SK-MEL-5 (cell line): Measurements from ENCODE around the gene RPTN. TPM values are rescaled to one million over a fixed set of nuclear protein-coding genes. Genes with fewer than 3 reads are reported as not detected.

Experiments
- DNase-seq: peaks from one replicate; pipeline ENCODE4 v3.0.0-alpha.2; 2016; ENCODE audit warnings: low read depth, low spot score
- in situ Hi-C: cut with HindIII; loops from 2 replicates; pipeline ENCODE4 v1.10.0; 2016; ENCODE audit warnings: low sequenced_read_pairs, high pct_unique_total_duplicates, low pct_unique_long_range_greater_than_20kb
- polyA plus RNA-seq, 2 experiments: library from polyadenylated mRNA; depleted of rRNA; stranded (reverse); fragments of >200 nt; gene quantifications; 2 replicates each; pipeline ENCODE4 v1.2.3, GENCODE V29; 2015
- total RNA-seq: library from RNA; depleted of rRNA; stranded (reverse); fragments of >200 nt; shearing (Covaris generic); gene quantifications from 2 replicates; pipeline ENCODE4 v1.2.3, GENCODE V29; 2014; rRNA removed

RPTN gene
- total RNA-seq = not detected in 2 replicates
- polyA plus RNA-seq (2015; cell fraction: cytosol; rRNA removed) = not detected in 2 replicates
- not detected in 2 replicates for polyA plus RNA-seq (2015; cell fraction: nucleus; rRNA removed)

DNA sequence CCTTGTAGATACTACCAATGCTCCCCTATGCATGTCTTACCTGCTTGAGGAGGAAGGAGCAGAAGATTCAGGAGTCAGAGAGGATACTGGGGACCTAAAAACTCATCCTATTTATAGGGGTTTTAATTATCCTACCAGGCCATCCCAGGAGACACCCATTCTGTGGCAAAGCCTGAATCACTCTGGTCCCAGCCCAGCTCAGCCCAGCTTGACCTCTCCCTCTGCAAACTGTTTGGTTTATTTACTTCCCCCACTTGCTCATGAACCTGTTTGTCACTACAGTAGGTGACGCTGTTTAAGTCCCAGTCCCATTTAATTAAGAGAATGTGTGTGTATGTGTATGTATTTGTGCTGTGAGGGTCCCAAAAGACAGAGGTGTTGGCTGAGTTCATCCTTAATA is at the start of gene RPTN:
Gene RPTN, minus strand, starts transcription at position 85 of the 400 bp plus-strand sequence. CDS start 1,339 bp downstream, outside the sequence.
- no peak for DNase-seq
- in situ Hi-C loops = no loop called here

DNA sequence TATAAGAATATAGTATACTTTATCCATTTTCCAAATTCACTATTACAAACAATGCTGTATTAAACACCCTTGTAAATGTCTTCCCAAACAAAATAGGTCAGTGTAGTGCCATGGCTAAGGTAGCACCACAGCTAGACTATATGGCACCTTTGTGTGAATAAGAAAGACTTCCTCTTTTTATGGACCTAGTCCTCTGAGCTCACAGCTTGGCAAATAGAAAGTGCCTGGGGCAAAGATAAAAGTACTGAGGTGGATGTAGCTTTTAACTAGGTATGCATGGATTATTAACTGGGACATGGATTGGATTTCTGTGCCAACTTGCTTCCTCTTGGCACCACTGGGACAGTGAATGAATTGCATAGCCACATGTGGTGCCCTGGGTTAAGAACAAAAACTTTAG is 40.0 kb upstream of the RPTN start:
- DNase-seq = no peak
- in situ Hi-C loops = no loop called here

- no peak for DNase-seq
These were observed 38.4 kb upstream of the RPTN start for GRCh38 chr1:152197361-152197941.

GRCh38 chr1:152191711-152192110 is 32.7 kb upstream of the RPTN start:
- no peak for DNase-seq
- in situ Hi-C loops = no loop called here

More at GRCh38 chr1:152197361-152197941, 38.4 kb upstream of the RPTN start:
- in situ Hi-C loops = no loop called here

DNA sequence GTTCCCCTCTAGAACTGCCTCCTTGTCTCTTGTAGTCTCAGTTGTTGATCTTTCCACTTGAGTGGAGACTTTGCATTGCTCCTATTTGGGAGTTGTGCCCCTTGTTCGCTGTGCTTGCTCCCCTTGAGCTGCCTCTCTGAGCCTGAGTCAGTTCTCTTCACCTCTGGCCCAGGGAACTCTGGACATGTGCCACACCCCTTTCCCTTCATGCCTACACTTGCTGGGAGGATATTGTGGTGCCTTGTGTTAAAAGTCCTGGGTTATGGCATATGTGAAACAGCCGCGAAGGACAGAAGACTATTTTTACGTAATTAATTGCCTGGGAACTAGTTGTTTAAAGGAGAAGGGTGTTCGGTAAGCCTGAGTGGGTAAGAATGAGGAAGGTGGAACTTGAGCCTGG is 32.2 kb upstream of the RPTN start:
- in situ Hi-C loops = no loop called here
- DNase-seq = no peak

DNA sequence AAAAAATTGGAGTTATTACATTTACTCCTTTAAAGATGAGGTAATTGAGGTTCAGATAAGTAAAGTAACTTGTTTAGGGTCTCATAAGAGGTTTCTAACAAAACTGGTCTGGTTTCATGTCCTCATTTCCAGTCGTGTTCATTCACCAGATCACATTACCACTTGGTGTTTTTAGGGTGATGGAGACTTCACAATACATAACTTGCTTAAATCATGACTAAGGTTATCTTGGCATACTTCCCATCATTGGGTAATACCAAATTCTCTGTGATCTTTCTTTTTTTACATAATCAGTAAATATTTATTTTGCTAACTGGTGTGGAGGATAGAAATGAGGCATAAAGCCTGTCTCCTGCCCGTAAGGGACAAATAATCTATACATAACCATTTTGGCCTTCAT is 31.6 kb upstream of the RPTN start:
- DNase-seq = no peak
- in situ Hi-C loops = no loop called here

GRCh38 chr1:152189657-152190442 is 30.8 kb upstream of the RPTN start:
- in situ Hi-C loops = no loop called here
- DNase-seq = peak; percentile 92

DNA sequence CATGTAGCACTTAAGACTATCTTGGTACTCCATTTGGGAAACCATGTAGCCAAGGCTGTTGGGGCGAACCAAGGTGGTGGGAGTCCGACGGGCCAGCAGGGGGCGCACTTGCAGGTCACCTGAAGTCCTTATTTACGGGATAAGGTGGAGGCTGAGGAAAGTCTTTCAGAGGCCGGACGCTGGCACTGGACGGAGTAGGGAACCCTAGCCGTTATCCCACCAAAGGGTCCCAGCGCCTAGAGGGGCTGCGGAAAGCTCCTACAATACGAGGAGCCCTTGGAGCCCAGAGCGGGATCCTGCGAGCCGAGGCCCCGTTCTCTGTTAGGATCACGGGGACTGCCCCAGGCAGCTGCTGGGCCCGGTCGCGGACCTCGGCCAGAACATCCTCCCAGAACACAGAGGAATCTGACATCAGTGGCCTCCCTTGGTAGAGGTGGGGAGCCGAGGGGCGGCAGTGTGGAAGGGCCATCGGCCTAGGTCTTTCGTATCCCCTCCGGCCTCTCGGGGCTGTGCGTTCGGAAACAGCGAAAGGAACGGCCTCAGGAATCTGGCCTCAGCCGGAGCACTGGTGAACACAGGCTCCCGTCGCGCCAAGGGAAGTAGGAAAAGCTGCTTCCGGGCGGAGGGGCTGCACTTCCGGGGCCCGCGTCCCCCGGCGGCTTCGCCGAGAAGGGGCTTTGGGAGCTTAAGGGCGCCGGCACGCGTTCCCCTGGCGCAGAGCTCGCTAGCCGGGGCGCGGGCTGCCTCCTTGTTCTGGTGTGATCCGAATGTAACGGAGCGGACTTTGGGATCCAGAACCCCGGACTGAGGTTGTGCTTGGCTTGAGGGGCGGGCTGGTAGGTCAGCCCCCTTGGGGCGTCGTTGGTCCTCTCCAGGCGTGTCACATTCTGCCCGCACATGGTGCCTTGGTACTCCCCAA is 29.9 kb upstream of the RPTN start:
- in situ Hi-C loops = no loop called here
- peak; percentile 88 for DNase-seq

DNA sequence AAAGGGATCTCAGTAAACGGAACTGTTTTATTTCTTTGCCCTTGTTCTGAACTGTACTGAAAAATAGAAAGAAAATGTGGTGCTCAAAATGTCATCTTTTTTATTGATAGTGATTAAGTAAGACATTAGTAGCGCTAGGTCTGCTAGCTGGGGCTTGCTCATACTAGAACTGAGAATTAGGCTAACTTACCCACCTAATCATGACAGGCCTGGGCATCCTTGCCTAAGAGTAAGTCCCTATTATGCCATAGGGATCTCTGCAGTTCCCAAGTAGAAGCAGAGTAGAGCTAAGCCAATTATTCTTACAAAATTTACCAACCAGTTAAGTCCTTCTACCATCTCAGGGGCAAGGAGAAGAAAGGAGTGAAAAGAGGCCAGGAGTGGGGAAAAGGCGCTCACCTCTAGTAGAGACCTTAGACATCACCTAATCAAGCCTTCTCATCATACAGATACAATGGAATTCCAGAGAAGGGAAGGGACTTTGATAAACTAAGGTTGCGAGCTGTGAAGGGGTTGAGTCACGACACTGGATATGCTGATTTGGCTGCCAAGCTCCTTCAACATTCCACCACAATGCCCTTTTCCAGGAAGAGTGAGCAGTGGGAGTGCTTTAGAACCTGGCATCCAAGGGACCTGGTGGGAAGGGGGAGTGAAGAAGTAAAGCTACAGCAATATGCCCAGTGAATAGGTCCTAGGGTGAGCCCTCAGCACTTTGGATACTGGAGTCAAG is 27.7 kb upstream of the RPTN start:
- DNase-seq = no peak
- in situ Hi-C loops = no loop called here

DNA sequence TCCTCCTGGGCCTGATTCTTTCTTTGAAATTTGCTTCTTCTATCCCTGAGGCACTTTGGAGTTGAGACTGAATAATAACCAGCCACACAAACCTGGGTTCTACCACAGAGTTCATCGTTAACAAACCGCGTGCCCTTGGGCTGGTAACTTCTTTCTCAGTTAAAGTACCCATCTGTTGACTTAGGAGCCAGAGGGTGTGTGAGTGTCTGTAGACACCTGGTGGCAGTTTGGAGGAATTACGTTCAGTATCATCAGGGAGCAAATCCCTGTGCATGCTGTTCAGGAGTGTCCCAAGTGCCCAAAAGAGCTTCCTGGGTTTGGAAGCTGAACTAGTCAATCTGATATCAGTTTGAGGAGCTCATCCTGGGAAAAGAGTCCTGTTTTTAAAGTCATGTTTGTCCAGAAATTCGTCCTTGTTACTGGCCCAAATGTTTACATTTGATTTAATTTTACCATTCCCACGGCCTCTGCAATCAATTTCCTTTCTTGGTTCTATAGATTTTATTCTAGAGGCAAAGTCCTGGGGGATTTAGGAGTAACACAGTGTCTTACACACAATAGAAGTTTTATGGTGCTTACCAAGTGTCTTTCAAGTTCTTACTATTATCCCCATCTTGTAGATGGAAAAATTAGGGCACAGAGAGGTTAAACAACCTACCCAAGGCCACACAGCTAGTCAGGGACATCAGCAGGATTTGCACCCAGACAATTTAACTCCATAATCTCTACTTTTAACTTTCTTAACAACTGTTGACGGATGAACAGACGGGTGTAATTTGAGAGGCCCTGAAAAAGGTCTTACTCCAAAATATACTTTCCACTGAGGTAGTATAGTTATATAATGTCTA is 26.7 kb upstream of the RPTN start:
- peak; percentile 90 for DNase-seq
- in situ Hi-C loops = no loop called here

GRCh38 chr1:152182944-152183361 is 23.9 kb upstream of the RPTN start:
- no peak for DNase-seq
- in situ Hi-C loops = no loop called here

GRCh38 chr1:152182431-152182830 is 23.4 kb upstream of the RPTN start:
- in situ Hi-C loops = no loop called here
- DNase-seq = peak; percentile 60

- in situ Hi-C loops = no loop called here
- no peak for DNase-seq
These were observed 20.5 kb upstream of the RPTN start for GRCh38 chr1:152179566-152179965.

DNA sequence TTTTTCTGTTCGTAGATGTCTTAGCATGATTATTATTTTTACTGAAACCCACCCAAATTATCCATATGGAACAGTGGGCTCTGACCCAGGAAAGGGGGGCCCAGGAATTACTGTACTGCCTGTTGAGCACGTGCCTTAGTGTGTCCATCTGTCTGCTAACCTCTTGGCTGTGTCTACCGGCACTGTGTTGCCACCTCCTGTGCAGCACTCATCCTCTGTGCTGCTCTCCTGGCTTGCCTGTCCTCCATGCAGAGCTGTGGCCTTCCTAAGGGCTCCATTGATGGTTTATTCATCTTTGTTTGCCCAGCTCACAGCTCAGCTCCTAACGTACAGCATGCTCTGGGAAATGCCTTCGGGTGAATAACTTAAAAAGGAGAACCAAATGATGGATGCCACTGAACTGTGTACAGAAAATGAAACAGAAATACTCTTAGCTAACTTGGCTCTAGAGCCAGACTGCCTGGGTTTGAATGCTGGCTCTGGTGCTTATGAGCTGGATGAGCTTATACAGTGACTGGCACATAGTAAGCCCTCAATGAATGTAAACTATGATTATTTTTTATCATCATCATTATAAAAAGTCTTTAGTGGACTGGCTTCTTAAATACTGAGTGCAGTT is 11.4 kb upstream of the RPTN start:
- in situ Hi-C loops = no loop called here
- no peak for DNase-seq

GRCh38 chr1:152169366-152170025 is 10.5 kb upstream of the RPTN start:
- in situ Hi-C loops = no loop called here
- no peak for DNase-seq

- DNase-seq = no peak
- in situ Hi-C loops = no loop called here
These were observed 9.5 kb upstream of the RPTN start for GRCh38 chr1:152168535-152168868.
